ENCODE results near the gene NT5E.

- TF ChIP-seq SMC3 (IDR thresholded peaks at IDR 0.05; ENCODE audit: low read depth, low read length): no peak
- TF ChIP-seq, protein P1, sequence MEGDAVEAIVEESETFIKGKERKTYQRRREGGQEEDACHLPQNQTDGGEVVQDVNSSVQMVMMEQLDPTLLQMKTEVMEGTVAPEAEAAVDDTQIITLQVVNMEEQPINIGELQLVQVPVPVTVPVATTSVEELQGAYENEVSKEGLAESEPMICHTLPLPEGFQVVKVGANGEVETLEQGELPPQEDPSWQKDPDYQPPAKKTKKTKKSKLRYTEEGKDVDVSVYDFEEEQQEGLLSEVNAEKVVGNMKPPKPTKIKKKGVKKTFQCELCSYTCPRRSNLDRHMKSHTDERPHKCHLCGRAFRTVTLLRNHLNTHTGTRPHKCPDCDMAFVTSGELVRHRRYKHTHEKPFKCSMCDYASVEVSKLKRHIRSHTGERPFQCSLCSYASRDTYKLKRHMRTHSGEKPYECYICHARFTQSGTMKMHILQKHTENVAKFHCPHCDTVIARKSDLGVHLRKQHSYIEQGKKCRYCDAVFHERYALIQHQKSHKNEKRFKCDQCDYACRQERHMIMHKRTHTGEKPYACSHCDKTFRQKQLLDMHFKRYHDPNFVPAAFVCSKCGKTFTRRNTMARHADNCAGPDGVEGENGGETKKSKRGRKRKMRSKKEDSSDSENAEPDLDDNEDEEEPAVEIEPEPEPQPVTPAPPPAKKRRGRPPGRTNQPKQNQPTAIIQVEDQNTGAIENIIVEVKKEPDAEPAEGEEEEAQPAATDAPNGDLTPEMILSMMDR (IDR thresholded peaks at IDR 0.05): no peak
- no peak for TF ChIP-seq POLR2AphosphoS5 (IDR thresholded peaks at IDR 0.05; ENCODE audit: low read depth, low read length)
- TF ChIP-seq SIN3A (IDR thresholded peaks at IDR 0.05; ENCODE audit: borderline replicate concordance, low read depth, low read length): no peak
- TF ChIP-seq RAD21 (IDR thresholded peaks at IDR 0.05; ENCODE audit: low read length): no peak
- no peak for TF ChIP-seq TAF1 (IDR thresholded peaks at IDR 0.05; ENCODE audit: borderline replicate concordance, low read depth, low read length)
- TF ChIP-seq CHD2 (IDR thresholded peaks at IDR 0.05; ENCODE audit: low read length, partially characterized antibody): no peak
- no peak for TF ChIP-seq EP300 (IDR thresholded peaks at IDR 0.05; ENCODE audit: borderline replicate concordance in 1 of 2, low read depth in 1 of 2, low read length in 1 of 2)
- TF ChIP-seq NRF1 (IDR thresholded peaks at IDR 0.05; ENCODE audit: low read depth, low read length): no peak
- no peak for TF ChIP-seq MXI1 (IDR thresholded peaks at IDR 0.05; ENCODE audit: low read depth, low read length)
- no peak for TF ChIP-seq MEF2A (IDR thresholded peaks at IDR 0.05; ENCODE audit: borderline replicate concordance, low read depth)
- TF ChIP-seq, protein P2, sequence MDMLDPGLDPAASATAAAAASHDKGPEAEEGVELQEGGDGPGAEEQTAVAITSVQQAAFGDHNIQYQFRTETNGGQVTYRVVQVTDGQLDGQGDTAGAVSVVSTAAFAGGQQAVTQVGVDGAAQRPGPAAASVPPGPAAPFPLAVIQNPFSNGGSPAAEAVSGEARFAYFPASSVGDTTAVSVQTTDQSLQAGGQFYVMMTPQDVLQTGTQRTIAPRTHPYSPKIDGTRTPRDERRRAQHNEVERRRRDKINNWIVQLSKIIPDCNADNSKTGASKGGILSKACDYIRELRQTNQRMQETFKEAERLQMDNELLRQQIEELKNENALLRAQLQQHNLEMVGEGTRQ (IDR thresholded peaks at IDR 0.05; ENCODE audit: borderline replicate concordance, low read depth, low read length): no peak
- no peak for TF ChIP-seq NFIC (IDR thresholded peaks at IDR 0.05; ENCODE audit: borderline replicate concordance)
- TF ChIP-seq TEAD4 (IDR thresholded peaks at IDR 0.05; ENCODE audit: borderline replicate concordance, insufficient read depth): no peak
These were observed 34.0 kb downstream of the NT5E start for GRCh38 chr6:85483846-85484245.
